Measurements from ENCODE around the gene ISG15. TPM values are rescaled to one million over a fixed set of nuclear protein-coding genes. Genes with fewer than 3 reads are reported as not detected.
A peak's percentile ranks its signal among the peaks of the same experiment; 100 is the strongest.

Gene ISG15
- total and polyA plus RNA-seq, 9 of the 15 experiments (the other 6 are each of a cell fraction or from before 2014, with no cell fraction given) = 0.40 to 58.3 (median 12.2) TPM

DNA sequence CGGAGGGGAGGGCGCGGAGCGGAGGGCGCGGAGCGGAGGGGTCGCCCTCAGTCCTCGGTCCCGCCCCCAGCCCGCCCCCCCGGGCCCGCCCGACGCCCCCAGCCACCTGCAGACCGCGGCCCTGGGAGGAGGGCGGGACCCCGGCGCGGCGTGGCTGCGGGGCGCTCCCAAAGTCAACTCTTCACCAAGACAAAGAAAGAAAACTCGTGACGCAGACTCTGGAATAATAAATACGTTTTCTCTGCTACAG lies 14.6 kb upstream of the ISG15 start:
- Histone ChIP-seq H3K79me2 (ENCODE audit: control insufficient read depth, insufficient read depth, low read length) (peaks cover 16% of the 10 kb centered on the region; the same call in 2 of the 3 replicates), H3K9ac (ENCODE audit: insufficient read depth in 1 of 2, low read depth in 2 of 2, low read length in 2 of 2) (peak overlapping the region; percentile 86 to 99; a peak in 3 of 4 replicates), H2AFZ (ENCODE audit: low read depth, low read length) (peak overlapping the region; percentile 66; the same call in 1 of the 2 replicates), H4K20me1 (replicated peaks; ENCODE audit: control insufficient read depth, insufficient read depth, low read length) (peaks cover 13% of the 10 kb centered on the region; the same call in 1 of the 2 replicates), H3K4me2 (ENCODE audit: insufficient read depth, low read length) (peak overlapping the region; percentile 77; the same call in 1 of the 2 replicates), H3K9me1 (ENCODE audit: control insufficient read depth, insufficient read depth, low read length) (no peaks in the 10 kb centered on the region), H3K27me3 (ENCODE audit: control insufficient read depth in 2 of 2, insufficient read depth in 2 of 2, low read length in 2 of 2) (peaks cover 0 to 8% of the 10 kb centered on the region in 2 experiments; a peak in 1 of 5 replicates), H3K4me3 (peak overlapping the region; percentile 52), H3K36me3 (ENCODE audit: control insufficient read depth, insufficient read depth, low read length) (no peaks in the 10 kb centered on the region), H3K9me3 (replicated peaks; ENCODE audit: control insufficient read depth, insufficient read depth, low read depth, low read length) (no peaks in the 10 kb centered on the region), H3K4me1 (replicated peaks in 1 of 2; ENCODE audit: control insufficient read depth in 2 of 2, insufficient read depth in 2 of 2, low read length in 2 of 2) (peaks cover 12 to 77% of the 10 kb centered on the region in 2 experiments), H3K27ac (ENCODE audit: extremely low read depth, low read depth, low read length) (peak overlapping the region; percentile 95; the same call in 2 of the 3 replicates)
- no TSS peak for BruUV-seq (replicated peaks)
- FAIRE-seq (no peak), DNase-seq (ENCODE audit: extremely low read depth in 1 of 4, low spot score in 3 of 4) (peak in 2 of 4 experiments; percentile 74 to 75), ATAC-seq (no peak)
- in situ Hi-C loops (cut with MboI) (no loop called here), intact Hi-C loops (cut with micrococcal nuclease) (no loop called here)
- TF ChIP-seq KAT7 (CRISPR knock-in tag; IDR thresholded peaks at IDR 0.05; ENCODE audit: borderline replicate concordance) = 0 out of 2 replicates have a peak, but pooled peaks have one; percentile 57
- peak; percentile 10 for TF ChIP-seq PRPF4 (IDR thresholded peaks at IDR 0.05; ENCODE audit: insufficient read depth, low read depth, low read length, poor library complexity, severe bottlenecking)
- TF ChIP-seq FOXP1 (CRISPR knock-in tag; IDR thresholded peaks at IDR 0.05) = 0 out of 2 replicates have a peak, but pooled peaks have one; percentile 14
- TF ChIP-seq NRF1 (conservative IDR thresholded peaks at IDR 0.05 in 1 of 2, IDR thresholded peaks at IDR 0.05 in 1 of 2) = 0 out of 4 replicates have a peak, but pooled peaks of 1 of the 2 experiments have one; percentile 3
- TF ChIP-seq NFE2L1 (tag; IDR thresholded peaks at IDR 0.05; ENCODE audit: borderline replicate concordance, low read depth) = no peak
- no peak for TF ChIP-seq ZNF324 (CRISPR knock-in tag; IDR thresholded peaks at IDR 0.05)
- POLR2A ChIA-PET = interaction anchor here (0.7 to 1.5 kb wide), 2 partner anchors 18 to 113 kb away, joined by 3 read pairs; no protein-coding TSS in a partner anchor
- 0% methylated on average over 1 of the region's 27 CpGs for WGBS (ENCODE audit: insufficient coverage, low coverage, missing lambda C conversion rate)
- CTCF ChIA-PET (ENCODE audit: low intra/inter-chr PET ratio) = no interaction called here
